Measurements from ENCODE around the gene MMP17. TPM values are rescaled to one million over a fixed set of nuclear protein-coding genes. Genes with fewer than 3 reads are reported as not detected.

The MMP17 gene
- total and polyA plus RNA-seq, 2 donors (not counting 3 experiments of a cell fraction or from before 2014, with no cell fraction given) = 3.6 to 10.8 TPM

GRCh38 chr12:131805421-131805820 is 22.8 kb upstream of the MMP17 start:
- peaks cover 0 to 3% of the 10 kb centered on the region in 2 experiments for H3K36me3 ChIP-seq (ENCODE audit: control insufficient read depth in 2 of 2, extremely low read depth in 1 of 2, insufficient read depth in 2 of 2, low read length in 2 of 2)
- peaks cover 8% of the 10 kb centered on the region for H3K4me1 ChIP-seq (ENCODE audit: control insufficient read depth, extremely low read depth, insufficient read depth, low read length)
- POLR2A ChIA-PET = no interaction called here
- H3K27ac ChIP-seq (ENCODE audit: insufficient read depth, low read depth, low read length) = no peak overlapping the region
- CTCF ChIA-PET = interaction anchor here (1.2 to 1.5 kb wide), 2 partner anchors 19 to 46 kb away, joined by 4 to 5 read pairs; no protein-coding TSS in a partner anchor
- no peak overlapping the region for H2AFZ ChIP-seq (ENCODE audit: low read depth, low read length)
- no peak overlapping the region for H3K9ac ChIP-seq (replicated peaks; ENCODE audit: extremely low read depth, insufficient read depth, low read length)
- no peaks in the 10 kb centered on the region for H4K20me1 ChIP-seq (replicated peaks; ENCODE audit: control insufficient read depth, extremely low read depth, insufficient read depth, low read length)
- DNase-seq (ENCODE audit: low read depth, low spot score) = no peak
- intact Hi-C loops (cut with micrococcal nuclease) (loop anchor here (2.0 kb wide), 1 partner anchor 23 kb away; the partner anchor contains the start of gene MMP17), dilution Hi-C loops (cut with MboI; ENCODE audit: extremely low pct_ligation_motif_present, low sequenced_read_pairs) (no loop called here)
- H3K9me1 ChIP-seq (replicated peaks; ENCODE audit: control insufficient read depth, extremely low read depth, insufficient read depth, low read length) = no peaks in the 10 kb centered on the region
- no peak for FAIRE-seq
- no TSS peak for BruUV-seq (replicated peaks)
- no peak overlapping the region for H3K4me3 ChIP-seq (replicated peaks in 1 of 3; ENCODE audit: insufficient read depth in 1 of 3, low read depth in 1 of 3, low read length in 3 of 3)
- H3K79me2 ChIP-seq (ENCODE audit: control insufficient read depth, insufficient read depth, low read length) = no peaks in the 10 kb centered on the region
- no peak overlapping the region for H3K4me2 ChIP-seq (ENCODE audit: insufficient read depth, low read length)
- no peak for TF ChIP-seq EZH2 (IDR thresholded peaks at IDR 0.05; ENCODE audit: borderline replicate concordance, low read depth, low read length, severe bottlenecking)
- no peak for TF ChIP-seq MAX (IDR thresholded peaks at IDR 0.05; ENCODE audit: insufficient read depth, insufficient read length)
- TF ChIP-seq FOS (IDR thresholded peaks at IDR 0.05; ENCODE audit: borderline replicate concordance, insufficient read depth, low read length) = no peak
- TF ChIP-seq CTCF (IDR thresholded peaks at IDR 0.05; ENCODE audit: extremely low read depth in 1 of 2, insufficient read depth in 1 of 2, low read depth in 1 of 2, low read length in 2 of 2) = no peak
- no peak for TF ChIP-seq POLR2AphosphoS5 (IDR thresholded peaks at IDR 0.05; ENCODE audit: insufficient read depth, low read depth, low read length)
- TF ChIP-seq POLR2A (IDR thresholded peaks at IDR 0.05; ENCODE audit: low read depth, low read length) = no peak
- no peak for TF ChIP-seq MYC (IDR thresholded peaks at IDR 0.05; ENCODE audit: low read depth, low read length)
- TF ChIP-seq JUN (IDR thresholded peaks at IDR 0.05; ENCODE audit: borderline replicate concordance, insufficient read depth, insufficient read length, low read depth) = no peak
- no peak for TF ChIP-seq GATA2 (IDR thresholded peaks at IDR 0.05; ENCODE audit: insufficient read depth, insufficient read length, low read depth, low read length)
- H3K9me3 ChIP-seq (replicated peaks; ENCODE audit: control insufficient read depth, insufficient read depth, low read length) = no peaks in the 10 kb centered on the region
- no peaks in the 10 kb centered on the region for H3K27me3 ChIP-seq (ENCODE audit: control insufficient read depth in 2 of 2, insufficient read depth in 2 of 2, low read length in 2 of 2)
